Thoracic aorta (tissue), 2 donors: Measurements from ENCODE around the gene NPAS3. TPM values are rescaled to one million over a fixed set of nuclear protein-coding genes. Genes with fewer than 3 reads are reported as not detected.

Experiments
- ATAC-seq: fragments of 150-250 bp; one replicate; pipeline ENCODE4 v1.8.0; 2017; ENCODE audit warnings: low read depth; ENCODE audit not compliant: insufficient number of reproducible peaks, low FRiP score
- DNase-seq: peaks from one replicate; pipeline ENCODE4 v3.0.0-alpha.2; 2020; ENCODE audit warnings: low spot score
- H3K27ac ChIP-seq, 2 donors: fragments of 200-600 bp; sonication (generic); 1 replicate in 1 of 2; 2 replicates in 1 of 2; pipeline ENCODE4 v1.5.1; 2016; ENCODE audit warnings: mild to moderate bottlenecking in 2 of 2, moderate library complexity in 2 of 2
- H3K27me3 ChIP-seq: fragments of 200-600 bp; sonication (generic); replicated peaks from 2 replicates; pipeline ENCODE4 v1.6.0; 2016; ENCODE audit warnings: mild to moderate bottlenecking; ENCODE audit not compliant: insufficient read depth
- H3K36me3 ChIP-seq: fragments of 200-600 bp; sonication (generic); one replicate; pipeline ENCODE4 v1.5.1; 2016
- H3K4me1 ChIP-seq, 2 donors: fragments of 200-600 bp; sonication (generic); 1 replicate in 1 of 2; 2 replicates in 1 of 2; pipeline versions ENCODE4 v1.5.1 to v1.6.0; 2016; ENCODE audit warnings: low read depth in 2 of 2, mild to moderate bottlenecking in 1 of 2; ENCODE audit not compliant: control insufficient read depth in 1 of 2
- H3K4me3 ChIP-seq: fragments of 200-600 bp; sonication (generic); 2 replicates; pipeline ENCODE4 v1.5.1; 2016; ENCODE audit warnings: mild to moderate bottlenecking
- H3K9me3 ChIP-seq: fragments of 200-600 bp; sonication (generic); 2 replicates; pipeline ENCODE4 v1.5.1; 2016
- total RNA-seq, 2 donors: library from RNA; depleted of rRNA; stranded (reverse); fragments of >200 nt; gene quantifications; one replicate each; pipeline versions ENCODE4 v1.1.0 to v1.2.3, GENCODE V29; 2016
- TF ChIP-seq, protein P1 (sequence below): fragments of 200-600 bp; sonication (generic); IDR thresholded peaks from one replicate; pipeline ENCODE4 v1.5.1; 2019; ENCODE audit warnings: antibody characterized with exemption

NPAS3 gene
- total RNA-seq, 2 donors from 2014 or later: 1.1 TPM; not detected in 1

DNA sequence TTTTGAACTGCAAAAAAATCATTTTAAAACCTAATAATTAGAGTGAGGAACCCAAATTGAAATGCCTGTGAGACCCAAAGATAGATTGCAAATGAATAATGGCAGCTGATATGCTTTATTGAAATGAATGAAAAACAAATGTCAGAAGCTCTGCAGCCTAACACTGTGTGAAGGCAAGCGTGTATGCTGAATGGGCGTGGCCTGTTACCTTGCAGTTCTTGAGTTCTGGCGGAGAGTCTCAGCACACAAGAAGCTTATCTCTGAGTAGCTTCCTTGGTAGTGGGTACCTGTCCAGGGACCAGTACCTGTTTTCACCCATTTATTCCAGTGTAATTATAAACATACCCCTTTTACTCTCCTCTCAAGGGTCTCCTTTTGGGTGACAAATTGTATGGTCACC lies 341.2 kb downstream of the NPAS3 start:
- no peaks in the 10 kb centered on the region for H3K9me3 ChIP-seq
- no peaks in the 10 kb centered on the region for H3K4me1 ChIP-seq
- no peaks in the 10 kb centered on the region for H3K27me3 ChIP-seq
- no peak overlapping the region for H3K27ac ChIP-seq
- no peak for DNase-seq
- H3K4me3 ChIP-seq: no peak overlapping the region
- H3K36me3 ChIP-seq: no peaks in the 10 kb centered on the region
- no peak for ATAC-seq
- TF ChIP-seq, protein P1, sequence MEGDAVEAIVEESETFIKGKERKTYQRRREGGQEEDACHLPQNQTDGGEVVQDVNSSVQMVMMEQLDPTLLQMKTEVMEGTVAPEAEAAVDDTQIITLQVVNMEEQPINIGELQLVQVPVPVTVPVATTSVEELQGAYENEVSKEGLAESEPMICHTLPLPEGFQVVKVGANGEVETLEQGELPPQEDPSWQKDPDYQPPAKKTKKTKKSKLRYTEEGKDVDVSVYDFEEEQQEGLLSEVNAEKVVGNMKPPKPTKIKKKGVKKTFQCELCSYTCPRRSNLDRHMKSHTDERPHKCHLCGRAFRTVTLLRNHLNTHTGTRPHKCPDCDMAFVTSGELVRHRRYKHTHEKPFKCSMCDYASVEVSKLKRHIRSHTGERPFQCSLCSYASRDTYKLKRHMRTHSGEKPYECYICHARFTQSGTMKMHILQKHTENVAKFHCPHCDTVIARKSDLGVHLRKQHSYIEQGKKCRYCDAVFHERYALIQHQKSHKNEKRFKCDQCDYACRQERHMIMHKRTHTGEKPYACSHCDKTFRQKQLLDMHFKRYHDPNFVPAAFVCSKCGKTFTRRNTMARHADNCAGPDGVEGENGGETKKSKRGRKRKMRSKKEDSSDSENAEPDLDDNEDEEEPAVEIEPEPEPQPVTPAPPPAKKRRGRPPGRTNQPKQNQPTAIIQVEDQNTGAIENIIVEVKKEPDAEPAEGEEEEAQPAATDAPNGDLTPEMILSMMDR: no peak

DNA sequence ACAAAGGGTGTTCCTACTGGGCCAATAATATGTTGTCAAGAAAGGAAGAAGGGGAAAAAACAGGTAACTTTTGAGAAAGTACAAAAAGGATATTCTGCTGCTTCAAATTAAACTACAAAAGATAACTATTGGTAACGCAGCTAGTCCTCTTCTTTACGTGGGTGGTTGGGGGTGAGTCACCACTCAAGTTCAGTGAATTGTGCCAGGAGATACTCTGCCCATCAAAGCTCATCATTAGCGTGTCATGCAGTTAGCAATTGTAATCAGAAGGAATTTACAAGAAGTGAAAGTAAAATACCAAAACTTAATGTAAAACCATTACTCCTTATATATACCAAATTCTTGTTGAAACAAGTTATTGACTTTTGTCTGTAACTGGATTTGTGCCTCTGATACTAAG lies 342.0 kb downstream of the NPAS3 start:
- no peak overlapping the region for H3K4me3 ChIP-seq
- H3K9me3 ChIP-seq: no peaks in the 10 kb centered on the region
- no peak overlapping the region for H3K27ac ChIP-seq
- DNase-seq (no peak), ATAC-seq (no peak)
- no peaks in the 10 kb centered on the region for H3K4me1 ChIP-seq
- TF ChIP-seq, protein P1: no peak
- no peaks in the 10 kb centered on the region for H3K36me3 ChIP-seq
- H3K27me3 ChIP-seq: no peaks in the 10 kb centered on the region

DNA sequence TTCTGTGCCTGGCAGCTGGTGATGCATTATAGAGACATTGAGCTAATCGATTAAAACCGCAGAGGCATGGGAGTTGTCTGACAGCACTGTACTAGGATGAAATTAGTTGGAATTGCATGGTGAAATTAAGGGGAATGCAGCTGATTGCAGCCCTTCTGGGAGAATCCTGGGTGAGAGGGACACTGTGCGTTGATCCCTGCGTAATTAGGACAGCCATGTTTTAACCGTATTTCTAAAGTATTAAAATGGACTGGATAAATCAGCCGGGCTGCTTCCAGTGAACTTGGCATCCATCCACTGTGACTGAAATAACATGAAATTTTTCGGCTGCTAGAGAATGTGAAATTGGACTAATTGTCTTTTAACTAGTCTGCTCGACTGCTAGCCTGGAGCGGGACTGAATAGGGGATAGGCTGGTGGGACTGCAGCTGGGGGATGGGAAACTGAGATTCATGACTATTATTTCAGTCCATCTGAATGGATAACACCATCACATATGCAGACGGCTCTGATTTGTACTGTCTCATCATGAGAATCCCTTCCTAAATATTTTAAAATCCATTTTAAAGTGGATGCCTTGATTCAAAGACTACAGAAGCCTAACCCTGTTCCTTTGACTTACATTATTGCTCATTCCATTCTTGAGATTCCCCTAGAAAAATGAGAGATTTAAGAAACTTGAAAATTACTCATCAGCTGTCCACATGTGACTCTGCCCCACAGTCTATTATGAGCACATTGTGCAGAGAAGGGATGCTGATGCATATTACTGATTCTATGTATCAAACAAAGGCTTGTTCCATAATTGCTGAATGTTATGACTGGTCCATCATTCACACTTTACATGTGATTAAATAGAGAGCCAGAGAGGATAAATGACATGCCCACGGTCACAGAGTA lies 343.9 kb downstream of the NPAS3 start:
- DNase-seq (no peak), ATAC-seq (no peak)
- TF ChIP-seq, protein P1: no peak
- Histone ChIP-seq H3K4me1 (no peaks in the 10 kb centered on the region), H3K27me3 (no peaks in the 10 kb centered on the region), H3K4me3 (no peak overlapping the region), H3K36me3 (no peaks in the 10 kb centered on the region), H3K9me3 (no peaks in the 10 kb centered on the region), H3K27ac (no peak overlapping the region)

DNA sequence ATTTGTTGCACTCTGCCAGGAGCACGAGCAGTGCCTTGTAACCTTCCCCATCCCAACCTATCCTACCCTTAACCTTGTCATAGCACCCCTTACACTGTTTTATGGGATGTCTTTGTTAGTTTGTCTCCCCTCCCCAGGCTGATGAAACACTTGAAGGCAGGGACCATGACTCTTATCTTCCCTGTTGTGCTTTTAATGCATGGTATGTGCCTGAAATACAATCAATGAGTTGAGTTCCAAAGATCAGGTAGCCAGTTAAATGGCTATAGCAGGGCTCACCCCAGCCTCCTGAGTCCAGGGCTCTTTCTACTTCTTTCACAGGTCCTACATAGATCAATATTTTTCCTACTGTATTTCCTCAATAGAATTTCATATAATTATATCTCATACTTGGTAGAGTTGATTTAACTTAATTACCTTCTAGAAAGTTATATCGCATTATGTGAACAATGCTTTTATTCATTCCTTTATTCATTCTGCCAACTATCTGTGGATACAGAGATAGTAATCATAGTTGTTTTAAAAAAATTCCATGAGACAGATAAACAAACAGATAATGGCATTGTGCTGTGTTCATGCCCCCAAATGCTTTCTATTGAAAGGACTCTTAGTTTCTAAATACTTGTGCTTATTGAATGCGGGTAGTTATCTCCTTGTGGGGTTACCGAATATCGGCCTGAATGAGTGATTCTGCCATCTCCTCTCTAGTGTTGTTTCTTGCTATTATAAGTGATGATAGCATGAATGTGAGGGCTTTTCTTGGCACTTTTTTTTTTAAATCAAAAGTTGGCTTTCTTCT lies 347.4 kb downstream of the NPAS3 start:
- Histone ChIP-seq H3K4me3 (no peak overlapping the region), H3K36me3 (no peaks in the 10 kb centered on the region), H3K4me1 (no peaks in the 10 kb centered on the region), H3K9me3 (no peaks in the 10 kb centered on the region), H3K27ac (no peak overlapping the region), H3K27me3 (no peaks in the 10 kb centered on the region)
- ATAC-seq (no peak), DNase-seq (no peak)
- TF ChIP-seq, protein P1: no peak

DNA sequence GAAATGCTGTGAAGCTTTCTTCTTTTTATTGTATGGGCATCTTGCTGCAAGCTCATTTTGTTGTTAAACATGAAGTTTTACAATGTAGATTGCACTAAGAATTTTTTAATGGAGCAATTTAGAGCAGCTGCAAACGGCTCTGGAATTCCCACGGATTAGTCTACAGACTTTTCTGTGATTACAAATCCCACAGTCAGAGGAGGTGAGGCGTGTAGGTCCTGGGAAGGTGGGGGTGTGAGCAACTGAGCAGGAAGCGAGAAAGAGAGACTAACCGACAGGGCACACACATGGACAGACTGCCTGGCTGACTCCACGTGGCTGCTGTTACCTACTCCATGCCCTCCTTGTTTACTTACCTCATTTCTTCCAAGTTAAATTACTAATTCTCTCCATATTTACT lies 348.5 kb downstream of the NPAS3 start:
- no peaks in the 10 kb centered on the region for H3K9me3 ChIP-seq

More for the DNA sequence above, 348.5 kb downstream of the NPAS3 start:
- H3K36me3 ChIP-seq: no peaks in the 10 kb centered on the region
- no peaks in the 10 kb centered on the region for H3K27me3 ChIP-seq
- H3K27ac ChIP-seq: no peak overlapping the region
- ATAC-seq: no peak
- no peaks in the 10 kb centered on the region for H3K4me1 ChIP-seq
- no peak for DNase-seq
- TF ChIP-seq, protein P1: no peak
- no peak overlapping the region for H3K4me3 ChIP-seq
